Stimulated activated CD8-positive, alpha-beta memory T cell treated with anti-CD3 and anti-CD28 coated beads, Interleukin-15, amount 100 ng/mL, for 4 hours (primary cell): ENCODE results near the gene EXOSC3.
"Not testable (repeated sequence)": the region's sequence is repeated elsewhere in the genome, so short reads cannot be mapped to it uniquely, and the experiment has no call there.

ENCODE experiments used
- DNase-seq, 2 donors: peaks; one replicate each; pipeline ENCODE4 v3.0.0-alpha.2; 2020; ENCODE audit warnings: low read depth in 2 of 2

Gene EXOSC3

DNA sequence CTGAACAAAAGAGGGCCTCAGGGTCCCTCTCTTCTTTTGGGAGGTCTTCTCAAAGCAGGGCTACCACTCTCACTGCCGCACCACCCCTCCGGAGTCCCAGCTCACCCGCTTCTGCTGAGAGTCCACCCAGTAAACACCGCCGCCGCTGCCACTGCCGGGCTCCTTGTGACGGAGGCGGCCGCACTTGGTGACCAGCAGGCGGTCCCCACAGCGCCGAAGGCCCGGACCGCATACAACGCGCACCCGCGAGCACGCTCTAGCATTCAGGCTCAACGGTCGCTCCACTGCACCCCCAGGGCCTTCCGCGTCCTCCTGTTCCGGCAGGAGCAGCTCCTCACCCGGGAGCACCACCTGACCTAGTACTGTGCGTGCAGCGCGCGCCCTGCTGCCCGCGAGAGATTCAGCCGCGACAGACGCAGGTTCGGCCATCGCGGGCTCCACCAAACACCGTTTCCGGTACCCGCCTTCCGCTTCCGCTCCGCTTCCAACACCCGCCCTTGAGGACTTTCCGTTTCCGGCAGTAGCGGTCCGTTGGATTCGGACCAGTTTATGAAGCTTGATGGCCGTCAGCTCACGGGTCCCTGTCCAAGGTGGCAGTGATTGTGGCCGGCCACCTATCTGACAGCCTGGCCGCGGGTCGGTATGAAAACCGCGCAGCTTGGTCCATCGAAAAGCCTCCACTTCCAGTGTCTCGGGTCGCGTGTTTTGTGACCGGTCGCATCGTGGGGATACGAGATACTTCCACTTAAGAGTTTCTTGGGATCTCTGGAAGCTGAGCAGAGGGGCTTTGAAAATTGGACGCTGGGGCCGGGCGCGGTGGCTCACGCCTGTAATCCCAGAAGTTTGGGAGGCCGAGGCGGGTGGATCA lies at the start of gene EXOSC3:
TSS of gene EXOSC3 (minus strand) at position 449 of the 868 bp plus-strand sequence. CDS start at position 429, 20 bp downstream.
- DNase-seq, result peak; percentile 67 to 72

DNA sequence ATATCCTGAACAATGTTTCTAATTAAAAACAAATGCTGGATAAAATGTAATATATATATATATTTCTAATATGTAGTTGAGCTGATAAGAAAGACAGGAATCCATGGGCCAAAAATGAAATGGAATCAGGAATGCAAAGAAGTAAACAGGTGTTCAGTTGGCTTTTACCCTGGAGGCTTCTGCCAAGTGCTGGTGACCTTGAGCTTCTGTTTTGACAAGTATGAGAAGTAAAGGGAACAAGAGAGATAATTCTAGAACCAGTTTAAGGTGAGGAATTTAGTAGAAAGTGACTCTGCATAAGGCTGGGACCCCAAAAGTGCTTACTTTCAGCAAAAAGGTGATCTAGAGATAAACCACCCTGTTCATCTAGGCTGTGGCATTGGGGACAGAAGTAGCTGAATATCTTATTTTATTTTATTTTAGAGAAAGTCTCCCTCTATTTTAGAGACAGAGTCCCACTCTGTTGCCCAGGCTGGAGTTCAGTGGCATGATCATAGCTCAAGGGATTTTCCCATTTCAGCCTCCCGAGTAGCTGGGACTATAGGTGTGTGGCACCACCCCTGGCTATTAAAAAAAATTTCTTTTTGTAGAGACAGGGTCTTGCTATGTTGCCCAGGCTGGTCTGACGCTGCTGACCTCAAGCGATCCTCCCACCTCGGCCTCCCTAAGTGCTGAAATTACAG lies 42.8 kb upstream of the EXOSC3 start:
- no peak for DNase-seq

- not testable (repeated sequence) for DNase-seq
Observed at GRCh38 chr9:37825174-37825573, 40.3 kb upstream of the EXOSC3 start.

GRCh38 chr9:37820142-37820541 lies 35.3 kb upstream of the EXOSC3 start:
- no peak for DNase-seq

DNA sequence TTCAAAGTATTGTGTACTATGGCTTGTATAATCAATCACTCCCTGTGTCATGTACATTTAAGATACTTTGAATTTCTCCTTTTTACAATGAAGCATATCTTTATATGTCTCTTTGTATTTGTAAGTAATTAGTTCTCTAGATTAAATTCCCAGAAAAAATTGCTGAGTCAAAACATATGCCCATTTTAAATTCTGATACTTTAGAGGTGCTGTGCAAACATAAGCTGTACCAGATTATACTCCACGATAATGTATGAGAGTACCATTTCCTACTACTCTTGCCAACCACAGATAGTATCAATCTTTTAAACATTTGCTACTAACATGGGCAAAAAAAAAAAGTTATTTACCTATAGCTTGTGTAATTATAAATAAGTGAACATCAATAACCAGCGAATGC lies 34.0 kb upstream of the EXOSC3 start:
- no peak for DNase-seq

- DNase-seq, result no peak
Observed at GRCh38 chr9:37812773-37813379, 28.0 kb upstream of the EXOSC3 start.

DNA sequence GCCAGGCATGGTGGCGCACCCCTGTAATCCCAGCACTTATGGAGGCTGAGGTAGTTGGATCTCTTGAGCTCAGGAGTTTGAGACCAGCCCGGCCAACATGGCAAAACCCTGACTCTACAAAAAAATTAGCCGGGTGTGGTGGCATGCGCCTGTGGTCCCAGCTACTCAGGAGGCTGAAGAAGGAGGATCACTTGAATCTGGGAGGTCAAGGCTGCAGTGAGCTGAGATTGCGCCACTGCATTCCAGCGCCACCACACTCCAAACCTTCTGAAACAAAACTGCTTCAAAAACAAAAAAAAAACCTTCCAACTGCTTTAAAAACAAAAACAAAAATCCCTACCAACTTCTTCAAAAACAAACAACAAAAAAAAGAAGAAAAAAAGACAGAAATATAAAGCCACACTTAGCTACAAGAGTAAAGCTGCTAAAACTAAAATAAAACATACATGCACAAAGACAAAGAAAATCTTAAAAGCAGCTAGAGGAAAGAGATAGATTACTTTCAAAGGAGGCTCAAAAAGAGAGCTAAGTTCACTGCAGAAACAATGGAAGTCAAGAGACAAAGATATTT lies 27.1 kb upstream of the EXOSC3 start:
- DNase-seq, result no peak

- not testable (repeated sequence) for DNase-seq
Observed at GRCh38 chr9:37809676-37810075, 24.8 kb upstream of the EXOSC3 start.

- no peak for DNase-seq
Observed at GRCh38 chr9:37806271-37806670, 21.4 kb upstream of the EXOSC3 start.

- no peak for DNase-seq
Observed at GRCh38 chr9:37801959-37802711, 17.3 kb upstream of the EXOSC3 start.

DNA sequence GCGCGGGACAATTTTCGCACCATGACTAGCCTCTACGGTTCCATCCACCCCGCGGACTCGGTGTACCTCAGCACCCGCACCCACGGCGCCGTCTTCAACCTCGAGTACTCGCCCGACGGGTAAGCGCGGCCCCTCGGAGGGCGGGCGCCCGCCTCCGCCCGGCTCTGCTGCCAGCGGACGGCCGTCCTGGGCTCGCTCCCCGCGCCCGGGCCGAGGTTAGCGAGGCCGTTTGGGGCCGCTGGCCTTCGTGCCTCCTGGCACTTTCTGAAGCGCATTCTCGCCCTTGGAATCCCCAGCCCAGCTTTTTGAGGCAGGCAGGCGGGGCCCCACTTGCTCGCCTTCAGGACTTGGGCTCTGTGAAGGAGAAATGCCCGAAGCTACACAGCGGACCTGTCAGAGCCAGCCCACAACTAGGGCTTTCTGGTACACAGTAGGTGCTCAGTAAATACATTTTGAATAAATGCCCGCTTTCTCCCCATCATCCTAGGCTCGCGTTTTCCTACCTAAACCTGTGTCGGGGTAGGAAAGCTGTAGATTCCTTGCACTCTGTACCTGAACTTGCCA lies 16.5 kb upstream of the EXOSC3 start:
- DNase-seq, result no peak

DNA sequence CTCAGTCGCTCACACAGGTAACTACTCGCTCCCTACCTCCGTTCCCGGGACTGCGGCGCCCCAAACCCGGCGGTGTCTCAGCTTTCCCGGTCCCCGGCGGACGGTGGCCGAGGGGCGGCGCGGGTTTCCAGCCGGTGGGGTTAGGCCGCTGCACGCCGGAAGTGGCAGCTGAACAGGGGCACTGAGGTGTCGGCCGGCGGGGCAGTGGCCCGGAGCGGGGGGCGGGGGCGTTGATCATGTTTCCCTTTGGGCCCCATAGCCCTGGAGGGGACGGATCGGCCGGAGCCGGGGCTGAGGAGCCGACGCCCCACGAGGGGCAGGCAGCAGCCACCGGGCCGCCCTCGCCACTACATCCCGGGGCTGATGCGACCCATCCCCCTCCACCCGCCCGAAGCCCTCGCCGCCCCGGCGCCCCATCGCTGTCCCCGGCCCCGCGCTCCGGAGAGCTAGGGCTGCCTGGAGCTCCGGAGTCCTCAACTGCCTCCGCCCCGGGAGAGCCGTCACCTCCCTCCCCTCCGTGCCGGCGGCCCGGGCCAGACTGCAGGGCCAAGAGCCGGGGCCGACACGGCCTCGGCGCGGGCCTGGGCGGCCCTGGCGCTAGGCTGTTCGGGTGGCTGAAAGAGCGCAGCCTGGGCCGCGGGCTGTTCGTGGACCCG lies 15.9 kb upstream of the EXOSC3 start, which contains the start of gene DCAF10:
TSS of gene DCAF10 (plus strand) at position 167 of the 656 bp plus-strand sequence. CDS start at position 237, 70 bp downstream.
- DNase-seq, result peak; percentile 72 to 77

GRCh38 chr9:37798677-37799076 lies 13.8 kb upstream of the EXOSC3 start:
- DNase-seq, result no peak

GRCh38 chr9:37796232-37796631 lies 11.4 kb upstream of the EXOSC3 start:
- DNase-seq, result no peak

DNA sequence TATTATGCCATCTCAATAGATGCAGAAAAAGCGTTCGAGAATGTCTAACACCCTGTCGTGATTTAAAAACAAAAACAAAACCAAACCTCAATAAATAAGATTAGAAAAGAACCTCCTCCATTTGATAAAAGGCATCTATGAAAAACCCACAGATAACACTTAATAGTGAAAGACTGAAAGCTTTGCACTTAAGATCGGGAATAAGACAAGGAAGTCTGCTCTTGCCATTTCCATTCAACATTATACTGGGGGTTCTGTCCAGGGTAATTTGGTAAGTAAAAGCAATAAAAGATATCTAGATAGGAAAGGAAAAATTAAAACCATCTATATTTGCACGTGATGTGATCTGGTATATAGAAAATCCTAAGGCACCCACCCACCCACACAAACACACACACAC lies 7.3 kb upstream of the EXOSC3 start:
- DNase-seq, result no peak

- DNase-seq, result no peak
Observed at GRCh38 chr9:37790096-37790495, 5.2 kb upstream of the EXOSC3 start.

- DNase-seq, result no peak
Observed at GRCh38 chr9:37788332-37788731, 3.5 kb upstream of the EXOSC3 start.

DNA sequence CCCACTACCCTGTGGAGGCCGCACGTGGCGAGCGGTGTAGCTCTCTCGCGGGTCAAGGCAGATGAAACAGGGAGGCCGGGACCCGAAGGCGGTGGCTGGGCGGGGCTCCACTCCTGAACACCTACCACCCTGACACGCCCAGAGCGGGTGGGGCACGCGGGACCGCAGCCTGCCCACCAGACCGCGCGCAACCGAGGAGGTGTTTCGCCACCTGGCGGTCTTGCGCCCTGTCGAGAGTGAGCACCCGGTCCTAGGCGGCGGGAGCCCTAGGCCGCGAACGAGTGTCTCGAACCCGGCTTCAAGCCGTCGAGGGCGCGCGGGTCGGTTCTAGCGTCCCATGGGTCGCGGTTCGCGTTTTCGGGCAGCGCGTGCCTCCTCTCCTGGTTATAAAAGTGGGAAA lies 2.2 kb upstream of the EXOSC3 start:
- no peak for DNase-seq

GRCh38 chr9:37784291-37784615 lies 611 bp downstream of the EXOSC3 start:
- DNase-seq, result no peak

- no peak for DNase-seq
Observed at GRCh38 chr9:37778534-37778933, 6.3 kb downstream of the EXOSC3 start.

GRCh38 chr9:37776328-37776727 lies 8.5 kb downstream of the EXOSC3 start:
- DNase-seq, result no peak
